Activated T-cell treated with anti-CD3 and anti-CD28 coated beads, Interleukin-2, amount 50 U/mL, for 72 hours (primary cell): ENCODE data around the gene CCDC167. TPM values are rescaled to one million over a fixed set of nuclear protein-coding genes. Genes with fewer than 3 reads are reported as not detected.

ENCODE experiments used
- total RNA-seq, 2 donors: library from RNA; stranded (reverse); gene quantifications; one replicate each; pipeline ENCODE4 v1.2.3, GENCODE V29; 2022

The CCDC167 gene
- total RNA-seq, 2 donors from 2014 or later: 32.2 to 36.4 TPM

Other genes starting within 250 kb of the CCDC167 start
- 10 to 100 TPM; 23.2 to 24.4 TPM for gene TBC1D22B, start 242.1 kb downstream of the CCDC167 start, total RNA-seq
- 1 to 10 TPM; 6.8 to 9.3 TPM for gene TMEM217, start 241.7 kb downstream of the CCDC167 start, total RNA-seq
- gene RNF8, start 145.9 kb downstream of the CCDC167 start, total RNA-seq: 10 to 100 TPM; 19.3 to 24.7 TPM
- 10 to 100 TPM; 84.1 to 86.9 TPM for gene CMTR1, start 66.7 kb downstream of the CCDC167 start, total RNA-seq
- gene MDGA1, start 198.0 kb upstream of the CCDC167 start, total RNA-seq: 10 to 100 TPM in 1 of 2 donors, under 1 TPM in 1; 0.07 to 11.5 TPM